ENCODE measurements around the gene NEK10.

DNA sequence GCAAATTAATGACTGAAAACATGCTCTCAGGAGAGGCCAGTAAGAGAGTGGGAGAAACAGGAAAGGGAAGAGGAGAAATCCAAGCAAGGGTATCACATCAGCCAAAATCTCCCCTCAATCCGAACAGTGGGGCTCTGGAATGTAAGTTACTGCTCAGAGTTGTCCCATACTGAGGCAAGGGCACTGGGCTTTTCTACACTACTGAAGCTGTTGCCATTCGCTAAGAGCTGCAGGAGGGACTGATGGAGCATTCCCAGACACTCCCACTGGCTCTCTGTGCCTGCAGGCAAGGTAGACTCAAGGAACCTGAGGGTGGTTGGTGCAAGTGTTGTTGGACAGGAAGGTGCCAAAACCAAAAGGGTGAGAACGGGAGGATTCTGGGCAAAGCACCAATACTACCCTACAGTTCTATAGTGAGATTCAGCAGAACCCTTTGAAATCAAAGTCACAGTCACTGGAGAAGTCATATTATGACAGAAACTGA, 46.1 kb downstream of the NEK10 start:
- TF ChIP-seq, protein P1, sequence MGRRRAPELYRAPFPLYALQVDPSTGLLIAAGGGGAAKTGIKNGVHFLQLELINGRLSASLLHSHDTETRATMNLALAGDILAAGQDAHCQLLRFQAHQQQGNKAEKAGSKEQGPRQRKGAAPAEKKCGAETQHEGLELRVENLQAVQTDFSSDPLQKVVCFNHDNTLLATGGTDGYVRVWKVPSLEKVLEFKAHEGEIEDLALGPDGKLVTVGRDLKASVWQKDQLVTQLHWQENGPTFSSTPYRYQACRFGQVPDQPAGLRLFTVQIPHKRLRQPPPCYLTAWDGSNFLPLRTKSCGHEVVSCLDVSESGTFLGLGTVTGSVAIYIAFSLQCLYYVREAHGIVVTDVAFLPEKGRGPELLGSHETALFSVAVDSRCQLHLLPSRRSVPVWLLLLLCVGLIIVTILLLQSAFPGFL (CRISPR knock-in tag; IDR thresholded peaks at IDR 0.05) = no peak
- TF ChIP-seq, protein P2, sequence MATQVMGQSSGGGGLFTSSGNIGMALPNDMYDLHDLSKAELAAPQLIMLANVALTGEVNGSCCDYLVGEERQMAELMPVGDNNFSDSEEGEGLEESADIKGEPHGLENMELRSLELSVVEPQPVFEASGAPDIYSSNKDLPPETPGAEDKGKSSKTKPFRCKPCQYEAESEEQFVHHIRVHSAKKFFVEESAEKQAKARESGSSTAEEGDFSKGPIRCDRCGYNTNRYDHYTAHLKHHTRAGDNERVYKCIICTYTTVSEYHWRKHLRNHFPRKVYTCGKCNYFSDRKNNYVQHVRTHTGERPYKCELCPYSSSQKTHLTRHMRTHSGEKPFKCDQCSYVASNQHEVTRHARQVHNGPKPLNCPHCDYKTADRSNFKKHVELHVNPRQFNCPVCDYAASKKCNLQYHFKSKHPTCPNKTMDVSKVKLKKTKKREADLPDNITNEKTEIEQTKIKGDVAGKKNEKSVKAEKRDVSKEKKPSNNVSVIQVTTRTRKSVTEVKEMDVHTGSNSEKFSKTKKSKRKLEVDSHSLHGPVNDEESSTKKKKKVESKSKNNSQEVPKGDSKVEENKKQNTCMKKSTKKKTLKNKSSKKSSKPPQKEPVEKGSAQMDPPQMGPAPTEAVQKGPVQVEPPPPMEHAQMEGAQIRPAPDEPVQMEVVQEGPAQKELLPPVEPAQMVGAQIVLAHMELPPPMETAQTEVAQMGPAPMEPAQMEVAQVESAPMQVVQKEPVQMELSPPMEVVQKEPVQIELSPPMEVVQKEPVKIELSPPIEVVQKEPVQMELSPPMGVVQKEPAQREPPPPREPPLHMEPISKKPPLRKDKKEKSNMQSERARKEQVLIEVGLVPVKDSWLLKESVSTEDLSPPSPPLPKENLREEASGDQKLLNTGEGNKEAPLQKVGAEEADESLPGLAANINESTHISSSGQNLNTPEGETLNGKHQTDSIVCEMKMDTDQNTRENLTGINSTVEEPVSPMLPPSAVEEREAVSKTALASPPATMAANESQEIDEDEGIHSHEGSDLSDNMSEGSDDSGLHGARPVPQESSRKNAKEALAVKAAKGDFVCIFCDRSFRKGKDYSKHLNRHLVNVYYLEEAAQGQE (IDR thresholded peaks at IDR 0.05; ENCODE audit: borderline replicate concordance in 1 of 2, low read depth in 1 of 2, low read length in 2 of 2) = no peak
- TF ChIP-seq ZNF3 (CRISPR knock-in tag; IDR thresholded peaks at IDR 0.05) (no peak), SMAD1 (CRISPR knock-in tag; IDR thresholded peaks at IDR 0.05; ENCODE audit: borderline replicate concordance, low read depth) (no peak), JUND (CRISPR knock-in tag; IDR thresholded peaks at IDR 0.05) (no peak), TAF1 (CRISPR knock-in tag; IDR thresholded peaks at IDR 0.05) (no peak), ASH2L (IDR thresholded peaks at IDR 0.05; ENCODE audit: insufficient read length, low read depth, low read length) (no peak), RFX5 (IDR thresholded peaks at IDR 0.05; ENCODE audit: low read depth, low read length) (no peak)
- TF ChIP-seq, protein P3, sequence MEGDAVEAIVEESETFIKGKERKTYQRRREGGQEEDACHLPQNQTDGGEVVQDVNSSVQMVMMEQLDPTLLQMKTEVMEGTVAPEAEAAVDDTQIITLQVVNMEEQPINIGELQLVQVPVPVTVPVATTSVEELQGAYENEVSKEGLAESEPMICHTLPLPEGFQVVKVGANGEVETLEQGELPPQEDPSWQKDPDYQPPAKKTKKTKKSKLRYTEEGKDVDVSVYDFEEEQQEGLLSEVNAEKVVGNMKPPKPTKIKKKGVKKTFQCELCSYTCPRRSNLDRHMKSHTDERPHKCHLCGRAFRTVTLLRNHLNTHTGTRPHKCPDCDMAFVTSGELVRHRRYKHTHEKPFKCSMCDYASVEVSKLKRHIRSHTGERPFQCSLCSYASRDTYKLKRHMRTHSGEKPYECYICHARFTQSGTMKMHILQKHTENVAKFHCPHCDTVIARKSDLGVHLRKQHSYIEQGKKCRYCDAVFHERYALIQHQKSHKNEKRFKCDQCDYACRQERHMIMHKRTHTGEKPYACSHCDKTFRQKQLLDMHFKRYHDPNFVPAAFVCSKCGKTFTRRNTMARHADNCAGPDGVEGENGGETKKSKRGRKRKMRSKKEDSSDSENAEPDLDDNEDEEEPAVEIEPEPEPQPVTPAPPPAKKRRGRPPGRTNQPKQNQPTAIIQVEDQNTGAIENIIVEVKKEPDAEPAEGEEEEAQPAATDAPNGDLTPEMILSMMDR (CRISPR knock-in tag; IDR thresholded peaks at IDR 0.05) = no peak
- TF ChIP-seq, protein P4, sequence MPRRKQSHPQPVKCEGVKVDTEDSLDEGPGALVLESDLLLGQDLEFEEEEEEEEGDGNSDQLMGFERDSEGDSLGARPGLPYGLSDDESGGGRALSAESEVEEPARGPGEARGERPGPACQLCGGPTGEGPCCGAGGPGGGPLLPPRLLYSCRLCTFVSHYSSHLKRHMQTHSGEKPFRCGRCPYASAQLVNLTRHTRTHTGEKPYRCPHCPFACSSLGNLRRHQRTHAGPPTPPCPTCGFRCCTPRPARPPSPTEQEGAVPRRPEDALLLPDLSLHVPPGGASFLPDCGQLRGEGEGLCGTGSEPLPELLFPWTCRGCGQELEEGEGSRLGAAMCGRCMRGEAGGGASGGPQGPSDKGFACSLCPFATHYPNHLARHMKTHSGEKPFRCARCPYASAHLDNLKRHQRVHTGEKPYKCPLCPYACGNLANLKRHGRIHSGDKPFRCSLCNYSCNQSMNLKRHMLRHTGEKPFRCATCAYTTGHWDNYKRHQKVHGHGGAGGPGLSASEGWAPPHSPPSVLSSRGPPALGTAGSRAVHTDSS (CRISPR knock-in tag; conservative IDR thresholded peaks at IDR 0.05) = no peak

Measured in HepG2 (cell line).